ENCODE data around the gene VAMP4.
A peak's percentile ranks its signal among the peaks of the same experiment; 100 is the strongest.
"Not testable (repeated sequence)": the region's sequence is repeated elsewhere in the genome, so short reads cannot be mapped to it uniquely, and the experiment has no call there.

Gene VAMP4

GRCh38 chr1:171676823-171677222 lies 65.0 kb downstream of the VAMP4 start:
- peaks cover 1% of the 10 kb centered on the region for H3K36me3 Mint-ChIP-seq
- no peaks in the 10 kb centered on the region for H3K9me3 Mint-ChIP-seq
- peaks cover 8% of the 10 kb centered on the region for H3K27me3 Mint-ChIP-seq
- no peak overlapping the region for H3K4me3 Mint-ChIP-seq
- no peak overlapping the region for H3K27ac Mint-ChIP-seq
- H3K4me1 Mint-ChIP-seq = no peaks in the 10 kb centered on the region

GRCh38 chr1:171674431-171675405 lies 67.1 kb downstream of the VAMP4 start:
- no peak overlapping the region for H3K27ac Mint-ChIP-seq
- H3K9me3 Mint-ChIP-seq = no peaks in the 10 kb centered on the region
- H3K36me3 Mint-ChIP-seq = peaks cover 2% of the 10 kb centered on the region
- H3K27me3 Mint-ChIP-seq = peaks cover 9% of the 10 kb centered on the region
- H3K4me1 Mint-ChIP-seq = no peaks in the 10 kb centered on the region
- H3K4me3 Mint-ChIP-seq = no peak overlapping the region

GRCh38 chr1:171670739-171671138 lies 71.1 kb downstream of the VAMP4 start:
- Mint-ChIP-seq H3K27me3 (peaks cover 10% of the 10 kb centered on the region), H3K9me3 (no peaks in the 10 kb centered on the region), H3K27ac (no peak overlapping the region), H3K4me1 (no peaks in the 10 kb centered on the region), H3K36me3 (peaks cover 2% of the 10 kb centered on the region), H3K4me3 (no peak overlapping the region)

- Mint-ChIP-seq H3K4me1 (no peaks in the 10 kb centered on the region), H3K36me3 (peaks cover 2% of the 10 kb centered on the region), H3K27ac (no peak overlapping the region), H3K9me3 (no peaks in the 10 kb centered on the region), H3K27me3 (peaks cover 9% of the 10 kb centered on the region), H3K4me3 (no peak overlapping the region)
Measured at GRCh38 chr1:171668372-171668771, 73.5 kb downstream of the VAMP4 start.

- H3K36me3 Mint-ChIP-seq = no peaks in the 10 kb centered on the region
- no peak overlapping the region for H3K4me3 Mint-ChIP-seq
- no peak overlapping the region for H3K27ac Mint-ChIP-seq
- H3K4me1 Mint-ChIP-seq = no peaks in the 10 kb centered on the region
- H3K27me3 Mint-ChIP-seq = peaks cover 1% of the 10 kb centered on the region
- no peaks in the 10 kb centered on the region for H3K9me3 Mint-ChIP-seq
Measured at GRCh38 chr1:171666114-171666769, 75.6 kb downstream of the VAMP4 start.

GRCh38 chr1:171664976-171665375 lies 76.9 kb downstream of the VAMP4 start:
- Mint-ChIP-seq H3K9me3 (no peaks in the 10 kb centered on the region), H3K4me3 (no peak overlapping the region), H3K27me3 (peaks cover 1% of the 10 kb centered on the region), H3K36me3 (no peaks in the 10 kb centered on the region), H3K4me1 (no peaks in the 10 kb centered on the region), H3K27ac (no peak overlapping the region)

- peaks cover 1% of the 10 kb centered on the region for H3K27me3 Mint-ChIP-seq
- no peaks in the 10 kb centered on the region for H3K36me3 Mint-ChIP-seq
- H3K4me1 Mint-ChIP-seq = no peaks in the 10 kb centered on the region
- H3K27ac Mint-ChIP-seq = no peak overlapping the region
- no peaks in the 10 kb centered on the region for H3K9me3 Mint-ChIP-seq
- H3K4me3 Mint-ChIP-seq = no peak overlapping the region
Measured at GRCh38 chr1:171663854-171664575, 77.8 kb downstream of the VAMP4 start.

GRCh38 chr1:171663036-171663853 lies 78.6 kb downstream of the VAMP4 start:
- Mint-ChIP-seq H3K36me3 (no peaks in the 10 kb centered on the region), H3K9me3 (no peaks in the 10 kb centered on the region), H3K4me1 (no peaks in the 10 kb centered on the region), H3K4me3 (no peak overlapping the region), H3K27me3 (peaks cover 1% of the 10 kb centered on the region), H3K27ac (no peak overlapping the region)

GRCh38 chr1:171661076-171661650 lies 80.7 kb downstream of the VAMP4 start:
- Mint-ChIP-seq H3K4me1 (no peaks in the 10 kb centered on the region), H3K9me3 (no peaks in the 10 kb centered on the region), H3K27ac (no peak overlapping the region), H3K27me3 (no peaks in the 10 kb centered on the region), H3K4me3 (no peak overlapping the region), H3K36me3 (no peaks in the 10 kb centered on the region)

GRCh38 chr1:171656206-171656605 lies 85.7 kb downstream of the VAMP4 start:
- H3K9me3 Mint-ChIP-seq, H3K4me3 Mint-ChIP-seq, H3K27me3 Mint-ChIP-seq, H3K36me3 Mint-ChIP-seq, H3K27ac Mint-ChIP-seq: not testable (repeated sequence)
- H3K4me1 Mint-ChIP-seq = peaks cover 11% of the 10 kb centered on the region

- no peaks in the 10 kb centered on the region for H3K36me3 Mint-ChIP-seq
- peak overlapping the region; percentile 30 for H3K4me3 Mint-ChIP-seq
- H3K27ac Mint-ChIP-seq = no peak overlapping the region
- peaks cover 11% of the 10 kb centered on the region for H3K4me1 Mint-ChIP-seq
- H3K9me3 Mint-ChIP-seq = no peaks in the 10 kb centered on the region
- peaks cover 1% of the 10 kb centered on the region for H3K27me3 Mint-ChIP-seq
Measured at GRCh38 chr1:171655746-171656116, 86.1 kb downstream of the VAMP4 start.

GRCh38 chr1:171654942-171655745 lies 86.7 kb downstream of the VAMP4 start:
- Mint-ChIP-seq H3K36me3 (no peaks in the 10 kb centered on the region), H3K4me1 (peaks cover 11% of the 10 kb centered on the region), H3K27ac (no peak overlapping the region), H3K27me3 (peaks cover 1% of the 10 kb centered on the region), H3K9me3 (no peaks in the 10 kb centered on the region), H3K4me3 (peak overlapping the region; percentile 30)

- H3K27ac Mint-ChIP-seq = no peak overlapping the region
- H3K4me1 Mint-ChIP-seq = peaks cover 11% of the 10 kb centered on the region
- no peaks in the 10 kb centered on the region for H3K36me3 Mint-ChIP-seq
- peaks cover 1% of the 10 kb centered on the region for H3K27me3 Mint-ChIP-seq
- H3K9me3 Mint-ChIP-seq = no peaks in the 10 kb centered on the region
- no peak overlapping the region for H3K4me3 Mint-ChIP-seq
Measured at GRCh38 chr1:171654201-171654941, 87.5 kb downstream of the VAMP4 start.

- no peak overlapping the region for H3K27ac Mint-ChIP-seq
- H3K4me3 Mint-ChIP-seq = no peak overlapping the region
- no peaks in the 10 kb centered on the region for H3K36me3 Mint-ChIP-seq
- H3K4me1 Mint-ChIP-seq = peaks cover 11% of the 10 kb centered on the region
- H3K27me3 Mint-ChIP-seq = peaks cover 1% of the 10 kb centered on the region
- no peaks in the 10 kb centered on the region for H3K9me3 Mint-ChIP-seq
Measured at GRCh38 chr1:171653796-171654195, 88.1 kb downstream of the VAMP4 start.
